Thyroid gland (tissue), 4 donors: ENCODE data around the gene PAFAH1B2. TPM values are rescaled to one million over a fixed set of nuclear protein-coding genes. Genes with fewer than 3 reads are reported as not detected.
"Not testable (repeated sequence)": the region's sequence is repeated elsewhere in the genome, so short reads cannot be mapped to it uniquely, and the experiment has no call there.

ENCODE experiments used
- DNase-seq, 2 donors: peaks; one replicate each; pipeline ENCODE4 v3.0.0-alpha.2; 2019
- H3K27ac ChIP-seq, 3 donors: fragments of 200-600 bp; sonication (generic); 1 replicate in 2 of 3; 2 replicates in 1 of 3; pipeline ENCODE4 v1.5.1; 2016 to 2019; ENCODE audit warnings: mild to moderate bottlenecking in 1 of 3, moderate library complexity in 1 of 3
- H3K27me3 ChIP-seq: fragments of 200-600 bp; sonication (generic); one replicate; pipeline ENCODE4 v1.5.1; 2019
- H3K36me3 ChIP-seq, 2 donors: fragments of 200-600 bp; sonication (generic); one replicate each; pipeline ENCODE4 v1.5.1; 2016 to 2019
- H3K4me1 ChIP-seq, 2 donors: fragments of 200-600 bp; sonication (generic); one replicate each; pipeline ENCODE4 v1.5.1; 2017 to 2019
- H3K4me3 ChIP-seq, 3 donors: fragments of 200-600 bp; sonication (generic); replicated peaks in 1 of 3; 1 replicate in 2 of 3; 2 replicates in 1 of 3; pipeline ENCODE4 v1.5.1; 2016; ENCODE audit warnings: mild to moderate bottlenecking in 1 of 3
- H3K9me3 ChIP-seq: fragments of 200-600 bp; sonication (generic); one replicate; pipeline ENCODE4 v1.5.1; 2017
- POLR2A ChIP-seq, 2 donors: fragments of 450-650 bp; IDR thresholded peaks; one replicate each; pipeline ENCODE4 v1.6.1; 2017; ENCODE audit warnings: antibody characterized with exemption in 2 of 2, mild to moderate bottlenecking in 2 of 2, moderate library complexity in 1 of 2
- whole genome bisulfite sequencing, 2 donors: methylation state at CpG; one replicate each; pipeline ENCODE4 v1.1.5; 2017; 5-methylcytosine and 5-hydroxymethylcytosine counted together
- intact Hi-C: fragments of 100-400 bp; cut with DNase I; formaldehyde crosslinking; loops from one replicate; pipeline ENCODE4 v1.15.1; 2023
- total RNA-seq, 4 donors: library from RNA; depleted of rRNA; stranded (reverse); fragments of >200 nt; gene quantifications; one replicate each; pipeline ENCODE4 v1.2.3, GENCODE V29; 2016
- TF ChIP-seq, protein P1 (sequence below), 6 experiments: fragments of 200-600 bp in 3 of 6; fragments of 450-650 bp in 3 of 6; sonication (generic) in 3 of 6; IDR thresholded peaks; one replicate each; pipeline ENCODE4 v1.5.1; 2016 to 2019; ENCODE audit warnings: antibody characterized with exemption in 6 of 6, mild to moderate bottlenecking in 2 of 6, inconsistent platforms in 1 of 6, moderate library complexity in 1 of 6

PAFAH1B2 gene
- total RNA-seq, 4 donors from 2014 or later: 107 to 128 (median 118) TPM

DNA sequence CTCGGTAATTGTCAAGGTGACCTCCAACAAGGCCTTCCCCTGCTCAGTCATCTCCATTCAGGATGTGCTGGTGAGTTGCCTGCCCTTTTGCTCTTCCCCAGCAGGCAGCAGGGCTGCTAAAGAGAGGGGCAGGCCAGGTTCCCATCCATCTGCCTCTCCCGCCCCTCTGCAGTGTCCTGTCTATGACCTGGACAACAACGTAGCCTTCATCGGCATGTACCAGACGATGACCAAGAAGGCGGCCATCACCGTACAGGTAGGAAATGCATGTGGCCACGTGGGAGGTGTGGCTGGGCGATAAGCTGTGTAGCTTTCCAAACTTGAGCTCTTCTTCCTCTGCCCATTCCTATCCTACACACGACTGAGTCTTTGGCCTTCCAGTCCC, 38.5 kb downstream of the PAFAH1B2 start:
- intact Hi-C loops: loop anchor here (5.0 kb wide), 1 partner anchor 45 kb away; no protein-coding TSS in a partner anchor
- DNase-seq: peak in 1 of 2 donors; percentile 2
- TF ChIP-seq POLR2A (IDR thresholded peaks at IDR 0.05): no peak
- TF ChIP-seq, protein P1, sequence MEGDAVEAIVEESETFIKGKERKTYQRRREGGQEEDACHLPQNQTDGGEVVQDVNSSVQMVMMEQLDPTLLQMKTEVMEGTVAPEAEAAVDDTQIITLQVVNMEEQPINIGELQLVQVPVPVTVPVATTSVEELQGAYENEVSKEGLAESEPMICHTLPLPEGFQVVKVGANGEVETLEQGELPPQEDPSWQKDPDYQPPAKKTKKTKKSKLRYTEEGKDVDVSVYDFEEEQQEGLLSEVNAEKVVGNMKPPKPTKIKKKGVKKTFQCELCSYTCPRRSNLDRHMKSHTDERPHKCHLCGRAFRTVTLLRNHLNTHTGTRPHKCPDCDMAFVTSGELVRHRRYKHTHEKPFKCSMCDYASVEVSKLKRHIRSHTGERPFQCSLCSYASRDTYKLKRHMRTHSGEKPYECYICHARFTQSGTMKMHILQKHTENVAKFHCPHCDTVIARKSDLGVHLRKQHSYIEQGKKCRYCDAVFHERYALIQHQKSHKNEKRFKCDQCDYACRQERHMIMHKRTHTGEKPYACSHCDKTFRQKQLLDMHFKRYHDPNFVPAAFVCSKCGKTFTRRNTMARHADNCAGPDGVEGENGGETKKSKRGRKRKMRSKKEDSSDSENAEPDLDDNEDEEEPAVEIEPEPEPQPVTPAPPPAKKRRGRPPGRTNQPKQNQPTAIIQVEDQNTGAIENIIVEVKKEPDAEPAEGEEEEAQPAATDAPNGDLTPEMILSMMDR (IDR thresholded peaks at IDR 0.05): no peak
- Histone ChIP-seq H3K27me3 (no peaks in the 10 kb centered on the region), H3K9me3 (no peaks in the 10 kb centered on the region), H3K36me3 (peaks cover 10 to 16% of the 10 kb centered on the region in 2 donors), H3K27ac (no peak overlapping the region), H3K4me1 (peaks cover 17 to 27% of the 10 kb centered on the region in 2 donors), H3K4me3 (no peak overlapping the region)
- 93 to 95% methylated on average over 10 of the region's 10 CpGs for WGBS, 2 donors

DNA sequence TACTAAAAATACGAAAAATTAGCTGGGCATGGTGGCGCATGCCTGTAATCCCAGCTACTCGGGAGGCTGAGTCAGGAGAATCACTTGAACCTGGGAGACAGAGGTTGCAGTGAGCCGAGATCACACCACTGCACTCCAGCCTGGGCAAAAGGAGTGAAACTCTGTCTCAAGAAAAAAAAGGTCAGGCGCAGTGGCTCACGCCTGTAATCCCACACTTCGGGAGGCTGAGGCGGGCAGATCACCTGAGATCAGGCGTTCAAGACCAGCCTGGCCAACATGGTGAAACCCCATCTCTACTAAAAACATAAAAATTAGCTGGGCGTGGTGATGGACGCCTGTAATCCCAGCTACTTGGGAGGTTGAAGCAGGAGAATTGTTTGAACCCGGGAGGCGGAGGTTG, 39.1 kb downstream of the PAFAH1B2 start:
- H3K4me1 ChIP-seq: peaks cover 12 to 23% of the 10 kb centered on the region in 2 donors
- peaks cover 16 to 21% of the 10 kb centered on the region in 2 donors for H3K36me3 ChIP-seq
- not testable (repeated sequence) for H3K9me3 ChIP-seq, H3K27me3 ChIP-seq, H3K27ac ChIP-seq, H3K4me3 ChIP-seq
- intact Hi-C loops: loop anchor here (5.0 kb wide), 1 partner anchor 44 kb away; no protein-coding TSS in a partner anchor
- 93 to 95% methylated on average over 13 of the region's 13 CpGs for WGBS, 2 donors
- DNase-seq: peak in 1 of 2 donors; percentile 0

GRCh38 chr11:117183724-117184349, 39.8 kb downstream of the PAFAH1B2 start:
- H3K36me3 ChIP-seq: peaks cover 17 to 26% of the 10 kb centered on the region in 2 donors
- no peak for TF ChIP-seq POLR2A (IDR thresholded peaks at IDR 0.05)
- TF ChIP-seq, protein P1 (IDR thresholded peaks at IDR 0.05): no peak
- WGBS, 2 donors: 85 to 92% methylated on average over 11 of the region's 11 CpGs
- H3K27ac ChIP-seq: no peak overlapping the region
- H3K4me1 ChIP-seq: peaks cover 10 to 22% of the 10 kb centered on the region in 2 donors
- H3K27me3 ChIP-seq: no peaks in the 10 kb centered on the region
- no peaks in the 10 kb centered on the region for H3K9me3 ChIP-seq
- intact Hi-C loops: loop anchor here (5.0 kb wide), 1 partner anchor 43 kb away; no protein-coding TSS in a partner anchor
- no peak overlapping the region for H3K4me3 ChIP-seq
- DNase-seq: no peak

DNA sequence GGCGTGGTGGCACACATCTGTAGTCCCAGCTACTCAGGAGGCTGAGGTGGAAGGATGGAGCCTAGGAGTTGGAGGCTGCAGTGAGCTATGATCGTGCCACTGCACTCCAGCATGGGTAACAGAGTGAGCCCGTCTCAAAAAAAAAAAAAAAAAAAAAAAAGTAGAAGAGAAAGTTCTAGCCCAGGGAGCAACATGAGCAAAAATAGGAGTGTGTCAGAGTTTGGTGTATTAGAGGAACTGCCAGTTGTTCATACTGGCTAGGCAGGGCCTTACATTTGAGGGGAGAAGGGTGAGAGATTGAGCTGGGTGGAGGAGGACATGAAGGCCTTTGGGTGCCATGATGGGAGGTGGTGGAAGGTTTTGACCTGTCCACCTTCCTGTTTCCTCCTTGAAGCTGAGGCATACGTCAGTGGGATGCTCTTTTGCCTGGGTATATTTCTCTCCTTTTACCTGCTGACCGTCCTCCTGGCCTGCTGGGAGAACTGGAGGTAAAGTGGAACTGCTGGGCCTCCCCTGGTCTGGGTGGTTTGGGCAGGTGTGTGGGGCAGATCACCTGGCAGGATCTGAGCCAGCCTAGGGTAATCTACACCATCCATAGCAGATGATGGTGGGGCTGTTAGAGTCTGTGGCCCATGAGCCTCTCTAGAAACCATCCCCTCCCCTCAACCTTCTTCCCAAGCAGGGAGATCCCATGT, 41.8 kb downstream of the PAFAH1B2 start:
- intact Hi-C loops: loop anchor here (5.0 kb wide), 1 partner anchor 34 kb away; no protein-coding TSS in a partner anchor
- 87 to 91% methylated on average over 5 of the region's 5 CpGs for WGBS, 2 donors
- Histone ChIP-seq H3K27ac (no peak overlapping the region), H3K27me3 (no peaks in the 10 kb centered on the region), H3K4me1 (peaks cover 0 to 8% of the 10 kb centered on the region in 2 donors), H3K4me3 (no peak overlapping the region), H3K9me3 (no peaks in the 10 kb centered on the region), H3K36me3 (peaks cover 37 to 45% of the 10 kb centered on the region in 2 donors)
- no peak for TF ChIP-seq POLR2A (IDR thresholded peaks at IDR 0.05)
- TF ChIP-seq, protein P1 (IDR thresholded peaks at IDR 0.05): no peak
- DNase-seq: peak in 1 of 2 donors; percentile 0

DNA sequence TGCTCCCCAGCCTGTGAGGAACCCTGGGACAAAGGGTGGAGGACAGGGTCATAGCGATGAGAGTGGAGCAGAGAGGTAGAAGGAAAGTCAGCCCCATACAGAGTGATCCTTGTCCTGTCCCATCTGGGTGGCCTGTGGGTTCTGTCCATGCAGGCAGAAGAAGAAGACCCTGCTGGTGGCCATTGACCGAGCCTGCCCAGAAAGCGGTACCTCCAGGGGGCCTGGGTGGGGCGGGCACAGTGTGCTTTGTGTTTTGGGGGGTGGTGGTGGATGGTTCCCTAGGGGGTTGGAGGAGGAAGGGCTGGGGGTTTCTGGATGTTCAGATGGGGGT, 42.3 kb downstream of the PAFAH1B2 start:
- peak in 1 of 2 donors; percentile 0 for DNase-seq
- Histone ChIP-seq H3K27ac (no peak overlapping the region), H3K4me3 (no peak overlapping the region), H3K4me1 (peaks cover 0 to 3% of the 10 kb centered on the region in 2 donors), H3K27me3 (no peaks in the 10 kb centered on the region), H3K36me3 (peaks cover 37 to 45% of the 10 kb centered on the region in 2 donors), H3K9me3 (no peaks in the 10 kb centered on the region)
- WGBS, 2 donors: 93 to 99% methylated on average over 4 of the region's 4 CpGs
- intact Hi-C loops: loop anchor here (5.0 kb wide), 1 partner anchor 34 kb away; no protein-coding TSS in a partner anchor
- no peak for TF ChIP-seq POLR2A (IDR thresholded peaks at IDR 0.05)
- TF ChIP-seq, protein P1 (IDR thresholded peaks at IDR 0.05): no peak
